IPS-11a (cell line): Measurements from ENCODE around the gene EIF5AL1.
"Not testable (repeated sequence)": the region's sequence is repeated elsewhere in the genome, so short reads cannot be mapped to it uniquely, and the experiment has no call there.

ENCODE experiments used
- H3K4me3 ChIP-seq: one replicate; pipeline ENCODE4 v1.5.1; 2013; ENCODE audit warnings: low read depth, low read length, control low read depth

Gene EIF5AL1

GRCh38 chr10:79555354-79556309 is 43.3 kb downstream of the EIF5AL1 start:
- no peak overlapping the region for H3K4me3 ChIP-seq

- not testable (repeated sequence) for H3K4me3 ChIP-seq
Measured at GRCh38 chr10:79556961-79557360, 44.6 kb downstream of the EIF5AL1 start.

GRCh38 chr10:79559726-79560125 is 47.4 kb downstream of the EIF5AL1 start:
- H3K4me3 ChIP-seq = no peak overlapping the region

- no peak within 1 kb of the TSS for H3K4me3 ChIP-seq
Measured at GRCh38 chr10:79560160-79560709, 47.9 kb downstream of the EIF5AL1 start, which contains the start of gene SFTPA2. SFTPA2 (minus strand) TSS chr10:79560407; CDS start chr10:79559483, 924 bp downstream.

- H3K4me3 ChIP-seq = no peak overlapping the region
Measured at GRCh38 chr10:79561257-79561656, 48.9 kb downstream of the EIF5AL1 start.

GRCh38 chr10:79562135-79562756 is 49.9 kb downstream of the EIF5AL1 start:
- no peak overlapping the region for H3K4me3 ChIP-seq

- no peak overlapping the region for H3K4me3 ChIP-seq
Measured at GRCh38 chr10:79563426-79563825, 51.1 kb downstream of the EIF5AL1 start.
